OCI-LY7 (cell line): Measurements from ENCODE around the gene AMPD3. TPM values are rescaled to one million over a fixed set of nuclear protein-coding genes. Genes with fewer than 3 reads are reported as not detected.

Source experiments
- BruUV-seq: library from RNA; stranded (reverse); fragments of 400-500 nt; replicated peaks from 2 replicates; lab custom pipeline; 2021; lab: Mats Ljungman, UMichigan
- CTCF ChIA-PET: fragments of 300-600 bp; sonication (Branson Sonifier 250); formaldehyde crosslinking; loops from one replicate; lab custom pipeline; 2022; ENCODE audit warnings: antibody characterized with exemption; ENCODE audit not compliant: unreplicated experiment; lab: Charles Lee
- POLR2A ChIA-PET: fragments of 300-600 bp; sonication (Branson Sonifier 250); formaldehyde crosslinking; loops from one replicate; lab custom pipeline; 2022; ENCODE audit warnings: antibody characterized with exemption; lab: Charles Lee
- DNase-seq: peaks from one replicate; pipeline ENCODE4 v3.0.0-alpha.2; 2015; ENCODE audit warnings: low spot score
- H2AFZ ChIP-seq: fragments of 200-600 bp; sonication (generic), shearing (Covaris generic); 2 replicates; pipeline ENCODE4 v1.6.1; 2014; ENCODE audit warnings: mild to moderate bottlenecking, antibody characterized with exemption, low read length, moderate library complexity
- H3K27ac ChIP-seq: fragments of 200-600 bp; sonication (generic); 2 replicates; pipeline ENCODE4 v1.5.1; 2014; ENCODE audit warnings: mixed run types, low read depth, mild to moderate bottlenecking, moderate library complexity, low read length, inconsistent platforms; ENCODE audit not compliant: poor library complexity, severe bottlenecking
- H3K36me3 ChIP-seq: fragments of 200-600 bp; sonication (generic); 2 replicates; pipeline ENCODE4 v1.6.1; 2014; ENCODE audit warnings: mild to moderate bottlenecking, antibody characterized with exemption, low read length, moderate library complexity, mixed read lengths; ENCODE audit not compliant: insufficient read depth
- H3K4me1 ChIP-seq: fragments of 200-600 bp; sonication (generic); 2 replicates; pipeline ENCODE4 v1.5.1; 2014; ENCODE audit warnings: mild to moderate bottlenecking, low read length; ENCODE audit not compliant: insufficient read depth, poor library complexity, severe bottlenecking
- H3K4me2 ChIP-seq: fragments of 200-600 bp; sonication (generic); 2 replicates; pipeline ENCODE4 v1.6.1; 2014; ENCODE audit warnings: mild to moderate bottlenecking, low read length
- H3K4me3 ChIP-seq: fragments of 200-600 bp; sonication (generic); 2 replicates; pipeline ENCODE4 v1.5.1; 2014; ENCODE audit warnings: mild to moderate bottlenecking, low read depth, low read length; ENCODE audit not compliant: poor library complexity, severe bottlenecking
- H3K79me2 ChIP-seq: fragments of 200-600 bp; sonication (generic); 2 replicates; pipeline ENCODE4 v1.6.1; 2016; ENCODE audit warnings: low read depth, mild to moderate bottlenecking, low read length, moderate library complexity, mixed read lengths; ENCODE audit not compliant: insufficient read depth
- H3K9me2 ChIP-seq: fragments of 200-600 bp; sonication (generic); 2 replicates; pipeline ENCODE4 v1.6.1; 2016; ENCODE audit warnings: mild to moderate bottlenecking, low read length, mixed read lengths; ENCODE audit not compliant: insufficient read depth
- H3K9me3 ChIP-seq: fragments of 200-600 bp; sonication (generic); 2 replicates; pipeline ENCODE4 v1.6.1; 2014; ENCODE audit warnings: mild to moderate bottlenecking, mixed run types, low read length, mixed read lengths
- H4K20me1 ChIP-seq: fragments of 200-600 bp; sonication (generic); 2 replicates; pipeline ENCODE4 v1.6.1; 2014; ENCODE audit warnings: mild to moderate bottlenecking, antibody characterized with exemption, low read length, moderate library complexity, mixed read lengths; ENCODE audit not compliant: insufficient read depth
- CTCF ChIP-seq: fragments of 200-600 bp; sonication (generic); conservative IDR thresholded peaks from 2 replicates; pipeline ENCODE4 v1.5.1; 2014; ENCODE audit warnings: mild to moderate bottlenecking, antibody characterized with exemption, low read length, moderate library complexity, mixed read lengths
- EZH2phosphoT487 ChIP-seq: fragments of 200-600 bp; sonication (generic); IDR thresholded peaks from 2 replicates; pipeline ENCODE4 v1.6.1; 2018; ENCODE audit warnings: low read depth, borderline replicate concordance, mild to moderate bottlenecking, mixed run types, antibody characterized with exemption, low read length, moderate library complexity, mixed read lengths
- intact Hi-C: fragments of 100-400 bp; cut with micrococcal nuclease; formaldehyde crosslinking; loops from one replicate; pipeline ENCODE4 v1.10.0; 2022; ENCODE audit not compliant: unreplicated experiment
- total RNA-seq, 2 experiments: library from RNA; depleted of rRNA in 1 of 2; stranded (reverse); fragments of >200 nt in 1 of 2; shearing (Covaris generic) in 1 of 2; gene quantifications; 2 replicates each; pipeline ENCODE4 v1.2.3, GENCODE V29; 2014 to 2022

Gene AMPD3
- total RNA-seq, 2 experiments from 2014 or later, result 13.5 to 25.6 TPM

GRCh38 chr11:10502065-10502680, 47.1 kb downstream of the AMPD3 start:
- CTCF ChIA-PET, result interaction anchor here (1.0 kb wide), 1 partner anchor 10 kb away, joined by 3 read pairs; no protein-coding TSS in a partner anchor
- Histone ChIP-seq H3K9me2 (no peaks in the 10 kb centered on the region), H2AFZ (no peak overlapping the region), H3K36me3 (peaks cover 33% of the 10 kb centered on the region), H3K9me3 (no peaks in the 10 kb centered on the region), H3K27ac (no peak overlapping the region), H4K20me1 (no peaks in the 10 kb centered on the region), H3K4me1 (no peaks in the 10 kb centered on the region), H3K4me3 (no peak overlapping the region), H3K79me2 (no peaks in the 10 kb centered on the region), H3K4me2 (no peak overlapping the region)
- no peak for DNase-seq
- POLR2A ChIA-PET, result no interaction called here
- intact Hi-C loops, result no loop called here
- BruUV-seq, result no TSS peak
- TF ChIP-seq CTCF, result no peak
- no peak for TF ChIP-seq EZH2phosphoT487

GRCh38 chr11:10502770-10503169, 47.7 kb downstream of the AMPD3 start:
- Histone ChIP-seq H3K4me2 (no peak overlapping the region), H4K20me1 (no peaks in the 10 kb centered on the region), H2AFZ (no peak overlapping the region), H3K79me2 (no peaks in the 10 kb centered on the region), H3K4me3 (no peak overlapping the region), H3K27ac (no peak overlapping the region), H3K4me1 (no peaks in the 10 kb centered on the region), H3K36me3 (peaks cover 27% of the 10 kb centered on the region), H3K9me3 (no peaks in the 10 kb centered on the region), H3K9me2 (no peaks in the 10 kb centered on the region)
- CTCF ChIA-PET, result interaction anchor here (1.0 kb wide), 1 partner anchor 10 kb away, joined by 3 read pairs; no protein-coding TSS in a partner anchor
- no TSS peak for BruUV-seq
- TF ChIP-seq CTCF (no peak), EZH2phosphoT487 (no peak)
- POLR2A ChIA-PET, result no interaction called here
- DNase-seq, result no peak
- intact Hi-C loops, result no loop called here

- Histone ChIP-seq H3K27ac (no peak overlapping the region), H3K4me3 (no peak overlapping the region), H3K4me1 (no peaks in the 10 kb centered on the region), H3K9me2 (no peaks in the 10 kb centered on the region), H2AFZ (no peak overlapping the region), H3K4me2 (no peak overlapping the region), H3K79me2 (no peaks in the 10 kb centered on the region), H3K36me3 (peaks cover 23% of the 10 kb centered on the region), H4K20me1 (no peaks in the 10 kb centered on the region), H3K9me3 (no peaks in the 10 kb centered on the region)
- no peak for DNase-seq
- POLR2A ChIA-PET, result no interaction called here
- TF ChIP-seq CTCF, result no peak
- no peak for TF ChIP-seq EZH2phosphoT487
- no TSS peak for BruUV-seq
- CTCF ChIA-PET, result interaction anchor here (1.0 kb wide), 1 partner anchor 9 kb away, joined by 3 read pairs; no protein-coding TSS in a partner anchor
- intact Hi-C loops, result no loop called here
Observed at GRCh38 chr11:10503221-10503620, 48.2 kb downstream of the AMPD3 start.
